GM18511 (cell line): ENCODE measurements around the gene SP4.
"Not testable (repeated sequence)": the region's sequence is repeated elsewhere in the genome, so short reads cannot be mapped to it uniquely, and the experiment has no call there.

ENCODE experiments used
- ATAC-seq: cut with Tn5 transposase; IDR thresholded peaks from one replicate; pipeline ENCODE4 v1.9.1; 2021; ENCODE audit warnings: mild to moderate bottlenecking, moderate library complexity; ENCODE audit not compliant: unreplicated experiment

SP4 gene

DNA sequence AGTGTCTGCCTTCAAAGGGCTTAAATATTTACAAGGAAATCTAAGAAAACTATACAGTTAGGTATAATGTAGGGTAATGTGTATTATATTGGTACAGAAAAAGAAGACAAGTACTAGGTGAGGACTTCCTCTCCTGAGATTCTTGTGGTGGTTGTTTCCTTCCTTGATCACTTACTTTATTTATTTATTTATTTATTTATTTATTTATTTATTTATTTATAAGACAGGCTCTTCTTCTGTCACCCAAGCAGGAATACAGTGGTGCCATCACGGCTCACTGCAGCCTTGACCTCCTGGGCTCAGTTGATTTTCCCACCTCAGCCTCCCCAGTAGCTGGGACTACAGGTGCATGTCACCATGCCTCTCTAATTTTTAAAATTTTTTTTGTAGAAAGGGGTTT is 96.8 kb downstream of the SP4 start:
- ATAC-seq = no peak

DNA sequence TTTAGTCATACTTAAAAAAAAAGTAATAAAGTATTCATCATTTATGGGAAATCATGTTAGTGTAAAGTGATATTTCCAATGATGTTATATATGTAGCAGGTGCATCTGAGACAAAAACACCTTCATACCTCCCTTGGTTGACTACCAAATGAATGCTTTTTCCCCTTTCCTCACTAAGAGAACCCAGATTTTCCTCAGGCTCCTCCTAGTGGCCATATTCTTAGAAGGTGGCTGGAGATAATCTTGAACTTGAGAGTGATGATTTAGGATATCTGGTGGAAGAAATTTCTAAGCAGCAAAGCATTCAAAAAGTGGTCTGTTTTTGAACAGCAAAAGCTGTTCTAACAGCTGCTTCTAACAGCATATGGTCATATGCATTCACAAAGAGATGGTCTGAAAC is 98.1 kb downstream of the SP4 start:
- no peak for ATAC-seq

DNA sequence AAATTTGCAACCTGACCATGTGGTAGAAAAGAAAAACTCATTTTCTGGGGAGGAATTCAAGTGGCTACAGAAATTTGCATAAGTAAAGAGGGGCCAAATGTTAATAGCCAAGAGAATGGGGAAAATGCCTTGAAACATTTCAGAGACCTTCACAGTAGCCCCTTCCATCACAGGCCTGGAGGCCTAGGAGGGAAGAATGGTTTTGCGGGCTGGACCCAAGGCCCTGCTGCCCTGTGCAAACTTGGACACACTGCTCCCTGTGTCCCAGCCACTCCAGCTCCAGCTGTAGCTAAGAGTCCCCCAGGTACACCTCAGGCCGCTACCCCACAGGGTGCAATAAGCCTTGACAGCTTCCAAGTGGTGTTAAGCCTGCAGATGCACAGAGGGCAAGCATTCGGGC is 98.6 kb downstream of the SP4 start:
- ATAC-seq = no peak

DNA sequence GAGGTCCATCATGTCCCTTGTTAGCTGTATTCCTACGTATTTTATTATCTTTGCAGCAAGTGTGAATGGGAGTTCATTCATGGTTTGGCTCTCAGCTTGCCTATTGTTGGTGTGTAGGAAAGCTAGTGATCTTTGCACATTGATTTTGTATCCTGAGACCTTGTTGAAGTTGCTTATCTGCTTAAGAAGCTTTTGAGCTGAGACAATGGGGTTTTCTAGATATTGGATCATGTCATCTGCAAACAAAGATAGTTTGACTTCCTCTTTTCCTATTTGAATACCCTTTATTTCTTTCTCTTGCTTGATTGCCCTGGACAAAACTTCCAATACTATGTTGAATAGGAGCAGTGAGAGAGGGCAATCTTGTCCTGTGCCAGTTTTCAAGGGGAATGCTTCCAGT is 104.6 kb downstream of the SP4 start:
- ATAC-seq = not testable (repeated sequence)

DNA sequence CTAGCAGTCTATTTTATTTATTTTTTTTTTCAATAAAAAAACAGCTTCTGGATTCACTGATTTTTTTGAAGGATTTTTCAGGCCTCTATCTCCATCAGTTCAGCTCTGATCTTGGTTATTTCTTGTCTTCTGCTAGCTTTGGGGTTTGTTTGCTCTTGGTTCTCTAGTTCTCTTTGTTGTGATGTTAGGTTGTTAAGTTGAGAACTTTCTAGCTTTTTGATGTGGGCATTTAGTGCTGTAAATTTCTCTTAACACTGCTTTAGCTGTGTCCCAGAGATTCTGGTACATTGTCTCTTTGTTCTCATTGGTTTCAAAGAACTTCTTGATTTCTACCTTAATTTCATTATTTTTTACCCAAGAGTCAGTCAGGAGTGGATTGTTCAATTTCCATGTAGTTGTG is 105.8 kb downstream of the SP4 start:
- ATAC-seq = not testable (repeated sequence)

DNA sequence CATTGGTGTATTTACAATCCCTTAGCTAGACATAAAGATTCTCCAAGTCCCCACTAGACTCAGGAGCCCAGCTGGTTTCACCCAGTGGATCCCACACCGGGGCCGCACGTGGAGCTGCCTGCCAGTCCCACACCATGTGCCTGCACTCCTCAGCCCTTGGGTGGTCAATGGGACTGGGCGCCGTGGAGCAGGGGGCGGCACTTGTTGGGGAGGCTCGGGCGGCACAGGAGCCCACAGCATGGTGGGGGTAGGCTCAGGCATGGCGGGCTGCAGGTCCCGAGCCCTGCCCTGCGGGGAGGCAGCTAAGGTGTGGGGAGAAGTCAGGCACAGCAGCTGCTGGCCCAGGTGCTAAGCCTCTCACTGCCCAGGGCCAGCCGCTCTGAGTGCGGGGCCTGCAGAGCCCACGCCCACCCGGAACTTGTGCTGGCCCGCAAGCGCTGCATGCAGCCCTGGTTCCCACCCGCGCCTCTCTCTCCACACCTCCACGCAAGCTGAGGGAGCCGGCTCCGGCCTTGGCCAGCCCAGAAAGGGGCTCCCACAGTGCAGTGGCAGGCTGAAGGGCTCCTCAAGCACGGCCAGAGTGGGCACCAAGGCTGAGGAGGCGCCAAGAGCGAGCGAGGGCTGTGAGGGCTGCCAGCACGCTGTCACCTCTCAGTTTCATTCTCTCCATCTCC is 108.7 kb downstream of the SP4 start:
- ATAC-seq = not testable (repeated sequence)

DNA sequence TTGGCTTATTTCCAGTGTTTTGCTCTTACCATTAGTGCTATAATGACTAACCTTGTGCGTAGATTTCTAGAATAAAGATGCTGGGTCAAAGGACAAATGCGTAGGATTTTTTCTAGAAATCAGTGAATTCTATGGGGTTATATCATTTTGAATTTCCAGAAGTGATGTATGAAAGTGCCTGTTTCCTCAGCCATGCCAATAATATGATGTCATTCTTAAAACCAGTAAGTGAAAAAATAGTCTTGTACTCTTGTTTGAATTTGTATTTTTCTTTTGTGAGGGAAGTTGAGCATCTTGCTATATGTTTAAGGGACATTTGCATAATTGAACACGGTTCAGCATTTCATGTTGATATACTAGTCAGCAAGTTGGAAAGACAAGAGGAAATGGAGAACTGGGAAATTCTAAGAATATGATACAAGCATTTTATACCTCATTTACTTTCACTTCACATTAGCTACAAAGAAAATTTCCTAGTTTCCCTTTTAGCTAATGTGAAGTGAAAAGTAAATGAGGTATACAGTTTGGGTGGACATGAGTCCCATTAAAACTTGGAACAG is 111.1 kb downstream of the SP4 start:
- ATAC-seq = no peak

DNA sequence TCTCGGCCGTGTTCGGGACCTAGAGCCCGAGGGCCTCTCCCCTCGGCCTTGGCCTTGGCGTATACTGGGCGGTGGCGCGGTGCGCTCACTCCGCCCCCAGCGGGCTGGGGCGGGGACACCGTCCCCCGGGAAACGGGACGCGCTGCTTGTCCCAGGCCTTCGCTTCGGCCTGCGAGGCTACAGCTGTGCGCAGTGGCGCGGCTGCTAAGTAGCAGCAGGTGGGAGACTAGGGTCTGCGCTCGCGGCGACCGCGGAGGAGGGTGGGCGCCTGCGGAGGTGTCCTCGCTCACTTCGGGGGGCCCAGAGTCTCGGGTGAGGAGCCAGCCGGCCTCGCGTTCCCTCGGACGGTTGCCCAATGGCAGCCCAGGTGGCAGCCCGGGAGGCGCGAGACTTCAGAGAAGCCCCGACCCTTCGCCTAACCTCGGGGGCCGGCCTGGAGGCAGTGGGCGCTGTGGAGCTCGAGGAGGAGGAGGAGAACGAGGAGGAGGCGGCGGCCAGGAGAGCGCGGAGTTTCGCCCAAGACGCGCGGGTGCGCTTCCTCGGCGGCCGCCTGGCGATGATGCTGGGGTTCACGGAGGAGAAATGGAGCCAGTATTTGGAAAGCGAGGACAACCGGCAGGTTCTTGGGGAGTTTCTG is 115.1 kb downstream of the SP4 start, which contains the start of gene DNAH11:
Gene DNAH11, plus strand, starts transcription at position 149 of the 637 bp plus-strand sequence. Its CDS starts 207 bp downstream, at position 356.
- ATAC-seq = peak; percentile 83

DNA sequence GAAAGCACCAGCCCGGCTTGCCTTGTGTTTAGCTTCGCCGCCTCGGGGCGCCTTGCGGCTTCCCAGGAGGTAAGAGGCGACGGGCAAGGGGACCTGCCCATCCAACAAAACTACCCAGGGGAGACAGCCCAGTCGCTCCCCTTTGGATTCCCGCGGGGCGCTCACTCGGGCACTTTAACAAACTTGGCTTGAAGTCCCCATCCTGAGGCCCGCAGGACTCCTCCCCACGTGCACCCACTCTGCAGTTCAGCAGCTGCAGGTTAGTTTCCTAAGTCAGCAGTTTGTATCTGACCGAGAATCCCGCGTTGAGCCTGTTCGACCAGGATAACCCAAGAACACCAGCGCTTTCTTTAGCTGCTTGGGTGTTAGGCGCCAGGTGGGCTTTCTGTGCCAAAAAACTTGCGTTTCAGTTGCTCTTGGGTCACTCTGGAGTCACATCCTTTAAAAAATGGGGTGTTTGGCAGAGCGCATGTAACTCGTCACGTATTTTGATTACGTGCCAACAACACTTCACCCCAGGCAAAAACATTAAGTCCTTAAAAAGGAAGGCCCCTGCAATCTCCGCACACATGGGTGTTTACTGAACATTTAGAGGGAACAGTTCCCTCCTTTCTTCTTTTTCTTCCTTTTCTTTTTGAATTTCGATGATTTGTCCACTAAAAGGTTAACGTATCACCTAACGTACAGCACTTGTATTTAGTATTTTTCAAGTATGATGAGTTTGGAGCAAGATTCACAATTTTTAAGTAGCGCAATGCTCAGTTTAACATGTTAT is 115.8 kb downstream of the SP4 start:
- peak; percentile 45 for ATAC-seq

DNA sequence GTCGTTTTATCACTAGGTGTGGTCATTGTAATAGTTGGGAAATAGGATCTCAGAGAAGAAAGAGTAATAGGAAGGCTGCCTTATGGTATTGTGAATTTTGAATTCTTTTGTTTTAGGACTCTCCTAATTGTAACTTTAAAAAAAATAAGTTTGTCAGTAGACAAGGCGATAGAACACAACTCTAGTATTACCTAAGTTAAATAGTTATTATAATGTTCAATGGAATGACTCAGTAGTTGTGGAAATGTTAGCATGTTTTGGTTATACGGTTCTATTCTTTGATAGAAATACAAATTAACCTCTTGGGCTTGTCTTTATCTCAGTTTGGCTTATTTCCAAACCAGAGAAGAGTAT is 116.4 kb downstream of the SP4 start:
- ATAC-seq = no peak

DNA sequence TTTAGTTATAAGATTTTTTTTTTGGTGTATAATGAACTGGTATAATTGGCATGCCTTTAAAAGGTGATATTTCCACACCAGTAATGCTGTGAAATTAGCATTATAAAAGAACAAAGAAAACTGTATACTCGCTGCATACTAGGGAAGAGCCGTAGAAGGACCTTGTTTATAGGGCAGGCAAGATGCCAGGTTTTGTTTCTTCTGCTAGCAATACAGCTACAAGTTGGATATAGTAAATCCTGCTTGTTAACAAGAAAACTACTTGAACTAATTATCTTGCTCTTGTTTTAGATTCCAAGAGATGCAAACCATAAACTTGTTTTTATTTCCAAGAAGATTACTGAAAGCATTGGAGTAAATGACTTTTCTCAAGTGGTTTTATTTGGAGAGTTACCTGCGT is 116.8 kb downstream of the SP4 start:
- ATAC-seq = no peak

DNA sequence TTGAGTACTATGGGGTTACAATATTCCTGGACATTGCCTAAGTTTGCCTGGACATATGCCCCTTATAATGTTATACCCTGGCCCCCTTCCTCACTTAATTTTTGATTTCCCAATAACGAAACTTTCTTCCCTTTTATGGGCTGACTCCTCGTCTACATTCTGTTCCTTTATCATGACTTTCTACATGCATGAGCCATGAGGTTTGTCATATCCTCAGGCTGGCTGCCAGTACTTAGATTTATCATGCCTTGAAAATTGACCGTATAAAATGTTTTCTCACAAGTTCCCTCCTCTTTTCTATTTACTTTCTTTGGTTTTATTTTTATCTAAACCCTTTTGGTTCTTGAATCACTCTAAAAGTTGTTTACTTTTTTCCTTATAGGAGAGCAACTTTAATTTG is 119.6 kb downstream of the SP4 start:
- ATAC-seq = no peak

DNA sequence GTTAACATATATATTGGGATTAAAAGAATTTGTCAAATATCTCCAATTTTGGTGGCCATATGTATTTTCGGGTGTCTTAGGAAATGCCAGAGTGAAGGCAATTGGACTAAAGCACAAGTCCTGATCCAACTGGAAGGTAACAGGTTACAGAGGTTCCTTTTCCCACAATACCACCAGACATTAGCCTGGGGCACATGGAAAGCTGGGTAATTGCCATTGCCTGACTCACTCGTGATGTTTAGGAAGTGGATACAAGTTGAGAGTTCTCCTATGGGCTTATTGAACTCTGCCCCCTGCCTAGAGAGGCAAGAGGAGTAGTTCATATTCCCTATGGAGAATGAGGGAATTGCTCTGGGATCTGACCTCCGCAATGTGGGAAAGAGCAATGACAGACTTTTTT is 120.6 kb downstream of the SP4 start:
- no peak for ATAC-seq

DNA sequence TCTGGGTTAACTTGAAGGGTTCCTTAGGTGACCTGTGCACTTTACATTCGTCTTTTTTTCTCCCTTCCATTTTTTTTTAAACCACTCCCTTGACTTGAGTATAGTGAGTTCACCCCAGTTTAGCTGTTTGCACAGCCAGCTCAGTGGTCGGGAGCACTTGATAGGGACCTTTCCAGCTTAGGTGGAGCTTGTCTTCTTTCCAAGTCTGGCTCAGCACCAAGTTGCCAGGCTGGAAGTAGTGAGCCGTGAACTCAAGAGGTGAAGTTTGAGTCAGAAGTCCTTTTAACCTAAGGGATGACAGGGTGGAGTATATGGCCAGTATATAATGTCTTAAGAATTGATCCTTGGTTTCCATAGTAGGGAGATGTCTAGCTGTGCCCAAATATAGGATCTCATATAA is 122.2 kb downstream of the SP4 start:
- no peak for ATAC-seq

DNA sequence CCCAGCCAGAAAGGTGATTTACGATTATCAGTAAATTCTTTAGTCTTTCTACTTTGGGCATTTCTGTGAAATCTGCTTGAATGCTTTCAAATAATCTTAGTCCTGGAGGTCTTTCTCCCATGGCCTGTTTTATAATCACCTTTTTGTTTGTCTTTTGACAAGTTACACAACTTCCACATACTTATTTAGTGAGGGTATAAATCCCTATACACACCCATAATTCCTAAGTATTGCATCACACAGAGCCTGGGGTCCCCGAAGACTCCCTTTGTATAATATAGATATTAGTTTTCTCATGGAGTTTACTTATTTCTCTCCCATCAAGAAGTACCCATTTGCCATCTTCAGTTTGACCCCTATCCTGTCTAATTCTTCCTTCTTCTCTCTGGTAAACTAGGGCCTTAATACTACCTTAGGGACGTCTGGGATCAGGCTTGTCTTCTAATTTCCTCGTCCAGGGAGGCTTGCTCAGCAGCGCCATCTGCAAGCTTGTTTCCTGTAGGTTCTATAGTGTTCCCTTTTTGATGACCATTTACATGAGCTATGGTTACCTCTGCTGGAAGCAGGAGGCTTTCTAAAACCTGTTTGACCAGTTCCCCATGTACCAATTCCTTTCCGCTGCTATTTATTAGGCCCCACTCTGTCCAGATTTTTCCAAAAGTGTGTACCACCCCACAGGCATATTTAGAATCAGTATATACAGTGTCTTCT is 123.1 kb downstream of the SP4 start:
- ATAC-seq = no peak

DNA sequence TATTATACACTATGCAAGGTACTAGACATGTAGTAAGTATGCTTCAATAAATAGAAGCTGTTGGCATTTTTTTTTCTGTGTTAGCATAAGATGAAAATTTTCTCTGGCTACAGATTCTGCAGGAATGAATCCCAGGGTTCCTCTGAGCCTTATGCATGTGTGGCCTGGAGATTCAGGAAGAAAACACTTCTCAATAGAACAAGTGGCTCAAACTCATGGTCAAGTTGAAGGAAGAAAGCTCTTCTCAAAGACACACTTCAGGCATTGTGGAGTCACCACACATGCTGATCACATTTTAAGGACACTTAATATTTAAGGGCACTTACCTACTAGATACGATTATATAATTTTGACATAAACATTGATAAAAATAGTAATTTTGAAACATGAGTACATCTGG is 134.5 kb downstream of the SP4 start:
- no peak for ATAC-seq
